CD8-positive, alpha-beta memory T cell (primary cell): ENCODE measurements around the gene FSHR. TPM values are rescaled to one million over a fixed set of nuclear protein-coding genes. Genes with fewer than 3 reads are reported as not detected.

ENCODE experiments used
- CTCF ChIA-PET: fragments of 350-600 bp; sonication (Branson Sonifier 250); formaldehyde crosslinking; loops from one replicate; lab custom pipeline; 2021; ENCODE audit warnings: antibody characterized with exemption; lab: Charles Lee
- POLR2A ChIA-PET: fragments of 350-600 bp; sonication (Branson Sonifier 250); formaldehyde crosslinking; loops from one replicate; lab custom pipeline; 2021; ENCODE audit warnings: antibody characterized with exemption; lab: Charles Lee
- DNase-seq, 5 donors: peaks; one replicate each; pipeline versions ENCODE4 v3.0.0 to v3.0.0-alpha.2; 2020 to 2022; ENCODE audit warnings: mixed read lengths in 1 of 5
- H3K27ac ChIP-seq: one replicate; pipeline ENCODE4 v1.7.0; 2013; ENCODE audit warnings: low read depth, mild to moderate bottlenecking, low read length, moderate library complexity
- H3K27me3 ChIP-seq: 2 replicates; pipeline ENCODE4 v1.7.0; 2013; ENCODE audit warnings: low read length, mild to moderate bottlenecking; ENCODE audit not compliant: insufficient read depth, poor library complexity, severe bottlenecking
- H3K36me3 ChIP-seq: 2 replicates; pipeline ENCODE4 v1.7.0; 2013; ENCODE audit warnings: mild to moderate bottlenecking, low read length, moderate library complexity; ENCODE audit not compliant: insufficient read depth
- H3K4me1 ChIP-seq: 2 replicates; pipeline ENCODE4 v1.7.0; 2013; ENCODE audit warnings: mild to moderate bottlenecking, low read length, moderate library complexity; ENCODE audit not compliant: insufficient read depth
- H3K4me3 ChIP-seq: 2 replicates; pipeline ENCODE4 v1.7.0; 2013; ENCODE audit warnings: mild to moderate bottlenecking, low read length
- H3K9me3 ChIP-seq: 2 replicates; pipeline ENCODE4 v1.7.0; 2013; ENCODE audit warnings: mild to moderate bottlenecking, low read length
- H3K27ac Mint-ChIP-seq, 8 donors: one replicate each; pipeline ENCODE4 v1.8.0; 2020 to 2021; ENCODE audit warnings: mixed read lengths in 8 of 8, mild to moderate bottlenecking in 6 of 8, inconsistent platforms in 3 of 8, moderate library complexity in 3 of 8
- H3K27me3 Mint-ChIP-seq, 2 donors: one replicate each; pipeline ENCODE4 v1.8.0; 2020 to 2021; ENCODE audit warnings: mixed read lengths in 2 of 2, mild to moderate bottlenecking in 1 of 2, moderate library complexity in 1 of 2
- H3K36me3 Mint-ChIP-seq, 3 donors: one replicate each; pipeline ENCODE4 v1.8.0; 2020 to 2021; ENCODE audit warnings: mixed read lengths in 3 of 3, inconsistent platforms in 1 of 3, mild to moderate bottlenecking in 1 of 3
- H3K4me1 Mint-ChIP-seq, 3 donors: one replicate each; pipeline ENCODE4 v1.8.0; 2020 to 2021; ENCODE audit warnings: mixed read lengths in 3 of 3, inconsistent platforms in 1 of 3, mild to moderate bottlenecking in 1 of 3
- H3K4me3 Mint-ChIP-seq, 7 donors: one replicate each; pipeline ENCODE4 v1.8.0; 2020 to 2021; ENCODE audit warnings: mixed read lengths in 7 of 7, mild to moderate bottlenecking in 6 of 7, moderate library complexity in 4 of 7, inconsistent platforms in 2 of 7
- H3K9me3 Mint-ChIP-seq, 5 donors: one replicate each; pipeline ENCODE4 v1.8.0; 2020 to 2022; ENCODE audit warnings: mixed read lengths in 5 of 5, mild to moderate bottlenecking in 3 of 5, moderate library complexity in 2 of 5, inconsistent platforms in 1 of 5
- polyA plus RNA-seq: library from polyadenylated mRNA; unstranded; fragments of 300-500 nt; fragmentation: Illumina TruSeq; gene quantifications from one replicate; pipeline ENCODE4 v1.2.3, GENCODE V29; 2021
- total RNA-seq, 2 experiments: library from RNA; stranded (reverse); gene quantifications; one replicate each; pipeline ENCODE4 v1.2.3, GENCODE V29; 2021

Gene FSHR
- total and polyA plus RNA-seq, 3 experiments from 2014 or later: not detected

DNA sequence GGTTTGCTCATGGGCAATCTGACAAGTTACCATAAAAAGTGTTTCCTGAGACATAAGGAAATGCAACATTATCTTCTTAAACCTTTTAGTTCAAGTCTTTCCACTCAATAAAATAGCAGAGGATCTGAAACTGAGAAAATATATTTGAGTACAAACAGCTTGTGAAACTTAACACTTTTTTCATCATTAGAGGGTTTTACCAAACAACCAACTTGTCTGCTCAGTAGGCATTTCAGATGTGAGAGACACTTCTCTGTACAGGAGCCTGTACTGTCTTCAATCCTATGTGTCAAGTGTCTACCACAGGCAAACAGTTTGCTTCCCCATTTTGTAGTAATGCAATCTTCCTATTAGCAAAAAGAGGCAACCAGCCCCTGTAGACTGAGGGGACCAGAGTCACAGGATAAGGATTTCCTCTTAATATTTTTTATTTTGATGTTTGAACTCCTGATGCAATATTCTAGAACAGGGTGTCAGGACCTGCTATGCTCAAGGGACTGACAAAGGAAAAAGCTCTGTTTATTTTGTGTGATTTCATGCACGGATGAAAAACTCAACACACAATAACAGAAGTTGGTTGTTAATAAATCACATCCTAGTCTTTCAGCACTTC, 239.7 kb downstream of the FSHR start:
- H3K9me3 ChIP-seq: no peaks in the 10 kb centered on the region
- CTCF ChIA-PET: no interaction called here
- H3K36me3 Mint-ChIP-seq: no peaks in the 10 kb centered on the region
- H3K36me3 ChIP-seq: no peaks in the 10 kb centered on the region
- POLR2A ChIA-PET: no interaction called here
- H3K4me1 ChIP-seq: no peaks in the 10 kb centered on the region
- no peak overlapping the region for H3K27ac Mint-ChIP-seq
- H3K9me3 Mint-ChIP-seq: peaks cover 0 to 5% (median 1%) of the 10 kb centered on the region in 5 donors
- H3K4me1 Mint-ChIP-seq: no peaks in the 10 kb centered on the region
- DNase-seq: no peak
- no peak overlapping the region for H3K4me3 Mint-ChIP-seq
- no peak overlapping the region for H3K27ac ChIP-seq
- no peak overlapping the region for H3K4me3 ChIP-seq
- H3K27me3 ChIP-seq: no peaks in the 10 kb centered on the region
- no peaks in the 10 kb centered on the region for H3K27me3 Mint-ChIP-seq
